Fibroblast of skin of right biceps (primary cell): ENCODE measurements around the gene PARP4.
"Not testable (repeated sequence)": the region's sequence is repeated elsewhere in the genome, so short reads cannot be mapped to it uniquely, and the experiment has no call there.

Experiments used
- DNase-seq: peaks from one replicate; pipeline ENCODE4 v3.0.0-alpha.2; 2013

PARP4 gene

DNA sequence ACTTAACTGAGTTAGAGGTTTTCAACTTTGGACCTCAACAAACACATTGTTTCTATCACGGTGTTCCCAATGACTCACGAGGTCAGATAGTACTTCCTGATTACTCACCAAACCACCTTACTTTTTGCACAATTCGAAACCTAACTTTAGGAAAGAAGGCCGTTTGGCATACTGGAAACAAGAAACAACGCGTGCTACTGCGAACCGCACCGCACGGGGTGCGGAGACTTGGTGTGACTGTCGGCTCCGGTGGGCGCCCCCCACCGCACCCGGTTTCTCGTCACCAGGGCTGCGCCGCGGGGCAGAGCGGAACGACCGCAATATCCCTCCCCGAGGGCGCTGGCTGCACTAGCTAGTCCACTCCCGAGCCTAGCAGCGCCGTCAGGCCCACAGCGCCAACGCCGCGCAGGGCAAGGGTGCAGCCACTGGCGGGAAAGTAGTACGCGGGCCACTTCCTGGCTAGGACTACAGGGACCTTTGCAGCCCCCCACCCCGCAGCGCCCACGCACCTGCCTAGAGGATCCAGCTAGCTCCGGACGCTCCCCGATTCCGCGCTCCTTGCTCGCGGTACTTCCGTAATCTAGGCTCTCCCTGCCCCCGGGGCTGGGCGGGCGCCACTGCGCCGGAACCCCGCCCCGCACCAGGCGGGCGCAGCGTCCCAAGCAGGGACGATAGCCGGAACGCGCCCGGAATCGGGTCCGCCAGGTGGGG lies at the start of gene PARP4:
TSS of gene PARP4 (minus strand) at position 582 of the 711 bp plus-strand sequence. CDS start 9,002 bp downstream, outside the sequence.
- peak; percentile 81 for DNase-seq

DNA sequence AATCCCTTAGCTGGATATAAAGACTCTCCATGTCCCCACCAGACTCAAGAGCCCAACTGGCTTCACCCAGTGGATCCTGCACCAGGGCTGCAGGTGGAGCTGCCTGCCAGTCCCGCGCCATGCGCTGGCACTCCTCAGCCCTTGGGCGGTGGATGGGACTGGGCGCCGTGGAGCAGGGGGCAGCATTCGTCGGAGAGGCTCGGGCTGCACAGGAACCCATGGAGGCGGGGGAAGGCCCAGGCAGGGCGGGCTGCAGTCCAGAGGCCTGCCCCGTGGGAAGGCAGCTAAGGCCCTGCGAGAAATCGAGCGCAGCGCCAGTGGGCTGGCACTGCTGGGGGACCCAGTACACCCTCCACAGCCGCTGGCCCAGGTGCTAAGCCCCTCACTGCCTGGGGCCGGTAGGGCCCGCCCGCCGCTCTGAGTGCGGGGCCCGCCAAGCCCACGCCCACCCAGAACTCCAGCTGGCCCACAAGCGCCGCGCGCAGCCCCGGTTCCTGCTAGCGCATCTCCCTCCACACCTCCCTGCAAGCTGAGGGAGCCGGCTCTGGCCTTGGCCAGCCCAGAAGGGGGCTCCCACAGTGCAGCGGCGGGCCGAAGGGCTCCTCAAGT lies 48.1 kb upstream of the PARP4 start:
- DNase-seq: not testable (repeated sequence)

DNA sequence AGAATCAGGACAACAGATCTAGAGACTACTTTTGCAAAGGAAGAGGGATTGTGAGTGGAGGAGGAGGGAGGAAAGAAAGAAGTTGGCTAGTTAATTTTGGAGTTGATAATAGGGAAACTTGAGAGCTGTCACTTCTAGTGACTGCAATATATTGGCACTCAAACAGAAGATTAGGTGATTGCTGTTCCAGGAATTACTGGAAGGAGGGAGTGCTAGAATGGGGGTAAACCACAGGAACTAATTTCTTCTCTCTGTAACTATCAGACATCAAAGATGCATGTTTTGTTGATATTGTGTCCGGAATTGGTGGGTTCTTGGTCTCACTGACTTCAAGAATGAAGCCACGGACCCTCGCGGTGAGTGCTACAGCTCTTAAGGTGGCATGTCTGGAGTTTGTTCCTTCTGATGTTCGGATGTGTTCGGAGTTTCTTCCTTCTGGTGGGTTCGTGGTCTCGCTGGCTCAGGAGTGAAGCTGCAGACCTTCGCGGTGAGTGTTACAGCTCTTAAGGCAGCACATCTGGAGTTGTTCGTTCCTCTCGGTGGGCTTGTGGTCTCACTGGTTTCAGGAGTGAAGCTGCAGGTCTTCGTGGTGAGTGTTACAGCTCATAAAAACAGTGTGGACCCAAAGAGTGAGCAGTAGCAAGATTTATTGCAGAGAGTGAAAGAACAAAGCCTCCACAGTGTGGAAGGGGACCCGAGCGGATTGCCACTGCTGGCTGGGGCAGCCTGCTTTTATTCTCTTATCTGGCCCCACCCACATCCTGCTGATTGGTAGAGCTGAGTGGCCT lies 47.0 kb upstream of the PARP4 start:
- DNase-seq: not testable (repeated sequence)

DNA sequence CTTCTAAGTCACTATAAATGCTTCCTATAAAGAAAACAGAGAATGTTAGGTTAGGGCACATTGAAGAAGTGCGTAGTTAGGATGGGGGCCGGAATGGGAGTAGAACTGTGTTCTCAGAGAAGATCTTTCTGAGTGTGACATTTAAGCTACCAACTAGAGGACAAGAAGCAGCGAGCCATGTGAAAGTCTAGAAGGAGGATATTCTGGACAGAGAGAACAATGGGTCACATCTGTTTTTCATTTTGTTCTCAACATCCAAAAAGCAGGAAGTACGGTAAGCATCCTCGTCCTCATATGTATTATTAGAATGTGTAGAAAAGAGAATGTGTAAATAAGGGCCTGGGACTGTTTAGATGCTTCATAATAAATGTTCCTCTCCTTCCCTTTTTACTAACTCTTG lies 44.5 kb upstream of the PARP4 start:
- no peak for DNase-seq

DNA sequence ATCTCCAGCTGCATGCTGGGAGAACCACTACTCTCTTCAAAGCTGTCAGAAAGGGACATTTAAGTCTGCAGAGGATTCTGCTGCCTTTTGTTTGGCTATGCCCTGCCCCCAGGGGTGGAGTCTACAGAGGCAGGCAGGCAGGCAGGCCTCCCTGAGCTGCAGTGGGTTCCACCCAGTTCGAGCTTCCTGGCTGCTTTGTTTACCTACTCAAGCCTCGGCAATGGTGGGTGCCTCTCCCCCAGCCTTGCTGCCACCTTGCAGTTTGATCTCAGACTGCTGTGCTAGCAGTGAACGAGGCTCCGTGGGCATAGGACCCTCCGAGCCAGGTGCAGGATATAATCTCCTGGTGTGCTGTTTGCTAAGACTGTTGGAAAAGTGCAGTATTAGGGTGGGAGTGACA lies 41.3 kb upstream of the PARP4 start:
- DNase-seq: not testable (repeated sequence)

DNA sequence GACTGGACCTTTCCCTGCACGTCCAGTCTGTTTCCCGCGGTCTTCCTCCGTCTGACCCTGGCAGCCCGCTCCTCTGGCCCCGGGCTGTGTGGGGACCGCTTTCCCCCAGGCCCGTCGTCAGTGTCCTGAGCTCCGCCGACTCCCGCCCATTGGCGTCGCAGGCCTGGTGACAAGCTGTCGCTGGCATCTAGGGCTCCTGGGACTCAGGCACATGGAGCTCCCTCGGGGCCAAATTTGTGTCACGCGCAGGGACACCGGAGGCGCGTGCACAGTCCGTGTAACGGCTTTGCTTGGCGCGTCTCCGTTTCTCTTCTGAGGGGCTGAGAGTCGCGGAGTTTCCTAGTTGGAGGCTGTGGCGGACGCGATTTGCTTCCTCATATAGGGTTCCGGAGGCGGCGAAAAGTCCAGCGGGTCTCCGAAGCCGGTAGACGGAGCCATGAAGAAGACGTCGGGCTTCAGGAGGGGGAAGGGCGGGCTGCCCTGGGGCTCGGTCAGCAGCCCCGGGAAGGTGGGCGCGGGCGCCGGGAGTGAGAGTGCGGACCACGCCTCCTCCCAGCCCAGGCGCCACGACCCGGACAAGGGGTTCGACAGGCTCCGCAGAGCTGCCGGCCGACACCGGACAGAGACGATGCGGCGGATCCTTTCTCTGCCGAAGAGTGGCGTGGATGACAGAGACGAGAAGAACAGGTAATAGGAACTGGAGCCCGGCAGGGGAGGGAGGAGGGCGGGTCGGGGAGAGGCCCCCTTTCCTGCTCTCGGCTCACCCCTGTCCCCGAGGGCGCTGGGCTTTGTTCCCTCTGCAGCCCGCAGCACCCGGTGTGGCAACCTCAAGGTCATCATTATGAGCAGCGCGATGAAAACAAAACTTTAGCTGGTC lies 29.1 kb upstream of the PARP4 start:
- not testable (repeated sequence) for DNase-seq

DNA sequence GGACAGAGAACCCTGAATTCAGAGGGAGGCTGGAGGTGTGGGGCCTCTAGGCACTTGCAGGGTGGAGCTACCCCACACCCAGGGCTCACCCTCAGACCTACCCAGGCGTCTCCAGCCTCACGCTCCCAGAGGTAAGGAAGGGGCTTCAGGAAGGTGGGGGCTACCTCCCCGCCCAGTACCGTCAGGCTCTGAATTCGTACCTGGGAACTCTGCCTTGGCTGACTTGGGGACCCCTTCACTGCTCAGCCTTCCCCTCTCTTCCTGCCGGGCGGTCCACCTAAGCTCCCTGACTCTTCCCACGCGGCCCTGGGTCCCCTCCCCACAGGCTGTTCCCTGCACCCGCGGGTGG lies 28.5 kb upstream of the PARP4 start:
- no peak for DNase-seq

DNA sequence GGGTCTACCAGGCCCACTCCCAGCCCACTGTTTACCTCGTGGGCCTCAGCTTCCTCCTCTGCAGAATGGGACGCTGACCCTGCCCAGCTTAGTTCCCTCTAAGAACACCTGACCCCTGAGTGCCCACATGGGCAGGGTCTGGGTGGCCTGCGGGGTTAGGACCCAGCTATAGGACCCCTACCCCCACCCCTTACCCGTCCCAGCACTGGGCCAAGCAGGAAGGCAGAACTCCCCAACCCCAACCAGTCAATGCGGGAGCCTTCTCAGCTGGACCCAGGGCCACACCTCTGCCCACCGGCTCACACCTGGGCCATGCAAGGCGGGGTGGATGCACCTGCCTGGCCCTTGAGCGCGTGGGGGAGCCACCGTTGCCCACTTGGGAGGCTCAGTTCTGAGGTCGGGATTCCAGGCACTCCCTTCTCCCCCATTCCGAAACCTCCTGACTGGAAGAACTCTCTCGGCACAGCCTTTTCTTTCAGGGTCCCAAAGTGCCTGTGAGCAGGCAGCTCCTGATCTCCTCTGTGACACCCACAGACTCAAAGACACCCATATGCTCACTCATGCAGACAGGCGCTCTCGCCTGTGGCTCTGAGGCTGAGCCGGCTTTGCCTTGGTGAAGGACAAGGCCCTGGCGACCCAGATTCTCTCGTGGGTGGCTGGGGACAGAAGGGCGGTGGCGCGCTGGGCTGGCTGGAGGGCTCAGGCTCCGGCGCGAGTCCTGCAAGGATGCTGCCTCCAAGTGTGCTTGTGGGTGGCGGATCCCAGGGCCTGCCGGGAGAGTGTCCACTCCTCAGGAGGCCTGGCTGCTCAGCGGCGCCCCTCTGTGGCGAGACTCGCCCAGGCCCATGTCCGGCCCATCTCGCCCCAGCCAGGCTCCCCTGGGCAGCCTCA lies 27.9 kb upstream of the PARP4 start:
- DNase-seq: no peak

DNA sequence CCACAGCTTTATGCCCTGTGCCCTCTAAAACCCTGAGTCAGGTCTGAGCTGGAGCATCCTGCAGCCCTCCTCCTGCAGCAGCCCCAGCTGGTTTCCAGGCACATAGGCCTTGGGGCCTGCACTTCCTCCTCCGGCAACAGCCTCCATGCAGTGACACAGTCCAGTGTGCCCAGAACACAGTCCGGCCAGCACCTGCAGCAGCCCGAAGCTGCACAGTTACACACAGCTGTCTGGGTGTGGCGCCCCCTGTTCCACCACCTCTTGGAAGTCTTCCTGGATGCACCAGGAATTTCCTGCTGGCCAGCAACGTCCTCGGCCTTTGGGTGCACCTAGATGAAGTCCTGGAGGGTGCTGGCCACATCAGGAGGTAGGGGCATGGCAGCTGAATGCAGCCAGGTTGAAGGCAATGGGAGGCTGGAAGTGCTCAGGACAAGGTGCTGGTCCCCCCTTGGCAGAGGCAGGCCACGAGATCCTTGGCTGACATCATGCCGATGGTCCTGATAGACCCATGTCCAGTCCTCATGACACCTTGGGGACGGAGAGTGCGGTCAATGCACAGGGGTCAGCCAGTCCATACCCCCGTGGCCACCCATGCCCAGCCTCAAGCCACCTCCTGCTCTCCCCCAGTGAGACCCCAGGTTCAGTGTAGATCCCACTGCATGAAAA lies 27.1 kb upstream of the PARP4 start:
- DNase-seq: no peak

- no peak for DNase-seq
Measured at GRCh38 chr13:24529478-24529877, 16.9 kb upstream of the PARP4 start.

DNA sequence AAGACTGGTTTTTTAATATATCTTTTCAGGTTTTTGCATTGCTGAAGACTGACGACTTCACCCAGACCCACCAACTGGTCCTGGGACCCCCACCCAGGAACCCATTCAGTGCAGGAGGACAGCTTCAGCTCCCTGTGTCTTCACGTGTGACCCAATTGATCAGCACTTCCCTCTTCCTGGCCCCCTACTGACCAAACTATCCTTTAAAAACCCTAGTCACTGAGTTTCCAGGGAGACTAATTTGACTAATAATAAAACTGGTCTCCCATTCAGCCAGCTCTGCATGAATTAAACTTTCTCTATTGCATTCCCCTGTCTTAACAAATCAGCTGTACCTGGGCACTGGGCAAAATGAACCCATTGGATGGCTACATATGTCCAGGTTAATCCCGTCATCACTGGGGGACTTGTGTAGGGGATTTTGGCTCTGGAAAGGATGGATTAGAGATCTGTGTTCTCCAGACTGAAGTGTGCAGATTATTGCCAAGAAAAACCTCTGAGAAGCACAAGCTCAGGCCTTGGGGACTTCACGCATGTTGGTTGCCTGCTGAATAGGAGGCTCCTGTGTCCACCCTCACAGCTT lies 16.3 kb upstream of the PARP4 start:
- DNase-seq: no peak

DNA sequence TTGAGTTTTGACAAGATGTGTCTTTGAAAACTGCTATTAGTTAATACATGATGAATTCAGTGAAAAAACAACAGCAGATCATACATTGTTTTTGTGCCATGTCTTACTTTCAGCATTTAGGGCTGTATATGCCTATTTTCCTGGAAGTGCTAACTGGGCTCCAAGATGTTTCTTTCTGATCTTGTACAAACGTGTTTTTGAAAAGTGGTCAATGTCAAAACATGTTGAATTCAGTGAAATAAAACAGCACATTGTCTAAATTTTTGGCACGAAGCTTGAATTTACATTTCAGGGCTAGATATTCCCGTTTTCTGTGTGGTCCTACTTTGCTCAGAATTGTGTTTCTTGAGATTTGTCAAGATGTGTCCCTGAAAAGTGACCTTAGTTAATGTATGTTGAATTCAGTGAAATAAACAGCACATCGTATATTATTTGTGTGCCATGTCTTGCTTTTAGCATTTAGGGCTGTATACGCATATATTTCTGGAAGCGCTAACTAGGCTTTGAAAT lies 14.7 kb upstream of the PARP4 start:
- no peak for DNase-seq

DNA sequence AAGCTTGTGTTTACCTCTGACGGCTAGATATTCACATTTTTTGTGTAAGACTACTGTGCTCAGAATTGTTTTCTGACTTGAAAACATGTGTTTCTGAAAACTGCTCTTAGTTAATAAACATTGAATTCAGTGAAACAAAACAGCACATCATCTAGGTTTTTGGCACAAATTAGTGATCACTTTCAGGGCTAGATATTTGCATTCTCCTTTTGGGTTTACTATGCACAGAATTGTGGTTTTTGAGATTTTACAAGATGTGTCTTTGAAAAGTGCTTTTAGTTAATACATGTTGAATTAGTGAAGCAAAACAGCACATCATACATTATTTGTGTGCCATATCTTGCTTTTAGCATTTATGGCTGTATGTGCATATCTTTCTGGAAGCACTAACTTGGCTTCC lies 8.2 kb upstream of the PARP4 start:
- no peak for DNase-seq

DNA sequence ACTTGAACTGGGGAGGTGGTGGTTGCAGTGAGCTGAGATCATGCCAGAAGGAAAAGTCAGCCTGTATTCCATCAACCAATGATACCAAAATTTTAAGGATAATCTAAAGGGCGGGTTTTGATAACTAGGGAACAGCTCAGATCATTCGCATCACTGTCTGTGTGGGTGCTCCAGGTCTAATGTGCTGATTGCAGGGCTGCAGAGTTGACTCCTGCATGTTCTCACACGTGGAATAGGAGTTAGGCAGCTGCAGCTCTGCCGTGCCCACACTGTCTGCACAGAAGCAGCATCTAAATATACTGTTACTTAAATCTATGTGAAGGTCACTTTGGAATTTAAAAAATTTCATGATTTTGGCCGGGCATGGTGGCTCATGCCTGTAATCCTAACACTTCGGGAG lies 4.3 kb upstream of the PARP4 start:
- no peak for DNase-seq

- no peak for DNase-seq
Measured at GRCh38 chr13:24512908-24513213, 283 bp upstream of the PARP4 start.

DNA sequence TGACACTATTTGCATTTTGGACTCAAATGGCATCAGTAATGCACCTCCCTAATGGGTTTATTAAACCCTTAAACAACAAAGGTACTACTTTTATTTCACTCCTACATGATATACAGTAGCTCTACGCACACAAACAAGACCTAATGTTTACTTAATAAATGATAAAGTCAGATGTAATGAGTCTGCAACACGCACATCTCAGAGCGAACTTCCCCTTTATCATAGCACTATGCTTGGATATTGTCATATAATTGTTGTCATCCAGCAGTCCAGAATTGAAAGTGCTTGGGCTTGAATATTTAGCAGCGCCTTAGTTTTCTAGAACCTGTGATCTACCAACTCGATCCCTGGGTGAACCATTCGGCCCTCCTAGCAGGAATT lies 772 bp downstream of the PARP4 start:
- no peak for DNase-seq

DNA sequence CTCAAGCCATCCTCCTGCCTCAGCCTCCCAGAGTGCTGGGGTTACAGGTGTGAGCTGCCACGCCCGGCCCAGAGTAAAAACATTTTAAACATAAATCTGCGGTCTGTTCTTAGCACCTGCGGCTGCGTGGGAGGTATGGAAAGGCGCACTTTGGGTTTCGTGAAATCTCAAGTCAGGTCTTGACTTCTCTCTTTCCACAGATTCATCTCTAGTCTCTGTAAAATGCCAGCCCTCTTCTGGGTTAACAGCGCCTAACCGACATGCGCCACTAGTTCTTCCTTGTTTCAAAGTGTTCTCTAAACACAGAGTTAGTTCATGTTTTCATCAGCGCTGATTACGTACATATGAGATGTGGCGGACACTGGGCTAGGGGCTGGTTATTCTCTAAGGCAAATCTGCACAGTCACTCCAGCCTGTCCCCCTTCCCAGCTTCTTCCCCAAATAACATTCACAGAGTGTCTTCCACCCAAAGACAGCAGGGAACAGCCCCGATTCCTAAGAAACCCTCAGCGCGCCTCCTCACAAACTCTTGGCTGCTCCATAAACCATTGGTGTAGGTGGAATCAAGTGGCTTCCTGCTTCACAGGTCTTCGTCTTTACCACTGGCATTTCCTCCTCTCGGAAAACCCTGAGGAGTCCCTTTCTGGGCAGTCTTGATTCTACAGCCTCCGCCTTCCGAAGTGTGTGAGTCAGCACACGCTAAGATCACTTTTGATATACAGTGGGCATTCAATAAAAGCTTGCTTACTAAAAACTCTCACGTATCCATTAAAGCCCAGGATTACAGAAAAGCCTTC lies 1.4 kb downstream of the PARP4 start:
- DNase-seq: peak; percentile 88

DNA sequence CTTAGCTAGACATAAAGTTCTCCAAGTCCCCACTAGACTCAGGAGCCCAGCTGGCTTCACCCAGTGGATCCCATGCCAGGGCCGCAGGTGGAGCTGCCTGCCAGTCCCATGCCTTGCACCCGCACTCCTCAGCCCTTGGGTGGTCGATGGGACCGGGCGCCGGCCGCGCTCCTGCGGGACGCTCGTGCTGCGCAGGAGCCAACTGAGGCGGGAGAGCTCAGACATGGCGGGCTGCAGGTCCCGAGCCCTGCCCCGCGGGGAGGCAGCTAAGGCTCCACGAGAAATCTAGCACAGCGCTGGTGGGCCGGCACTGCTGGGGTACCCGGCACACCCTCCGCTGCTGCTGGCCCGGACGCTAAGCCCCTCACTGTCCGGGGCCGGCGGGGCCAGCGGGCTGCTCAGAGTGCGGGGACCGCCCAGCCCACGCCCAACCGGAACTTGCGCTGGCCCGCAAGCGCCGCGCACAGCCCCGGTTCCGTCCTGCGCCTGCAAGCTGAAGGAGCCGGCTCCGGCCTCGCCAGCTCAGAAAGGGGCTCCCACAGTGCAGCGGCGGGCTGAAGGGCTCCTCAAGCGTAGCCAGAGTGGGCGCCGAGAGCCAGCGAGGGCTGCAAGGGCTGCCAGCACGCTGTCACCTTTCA lies 5.8 kb downstream of the PARP4 start:
- DNase-seq: no peak

GRCh38 chr13:24506283-24506682 lies 6.3 kb downstream of the PARP4 start:
- not testable (repeated sequence) for DNase-seq

GRCh38 chr13:24505756-24506155 lies 6.8 kb downstream of the PARP4 start:
- DNase-seq: no peak
